Panc1 (cell line): ENCODE measurements around the gene CELF2. TPM values are rescaled to one million over a fixed set of nuclear protein-coding genes. Genes with fewer than 3 reads are reported as not detected.

Source experiments
- ATAC-seq: fragments of 200-7000 bp; cut with Tn5 transposase; 2 replicates; pipeline ENCODE4 v1.9.1; 2020; ENCODE audit warnings: mild to moderate bottlenecking, moderate library complexity
- BruUV-seq: library from RNA; stranded (reverse); fragments of 400-500 nt; replicated peaks from 2 replicates; lab custom pipeline; 2021; lab: Mats Ljungman, UMichigan
- CTCF ChIA-PET: fragments of 300-600 bp; sonication (Branson Sonifier 250); formaldehyde crosslinking; loops from one replicate; lab custom pipeline; 2022; ENCODE audit warnings: antibody characterized with exemption; lab: Charles Lee
- POLR2A ChIA-PET: fragments of 300-600 bp; sonication (Branson Sonifier 250); formaldehyde crosslinking; loops from one replicate; lab custom pipeline; 2022; ENCODE audit warnings: antibody characterized with exemption; lab: Charles Lee
- DNase-seq: peaks from one replicate; pipeline ENCODE4 v3.0.0-alpha.2; 2010; ENCODE audit warnings: low read depth, low spot score
- H3K27ac ChIP-seq: 2 replicates; pipeline ENCODE4 v1.5.1; 2011; ENCODE audit warnings: mild to moderate bottlenecking, low read length, inconsistent platforms
- H3K27me3 ChIP-seq: fragments of 200-500 bp; sonication (Bioruptor generic); 2 replicates; pipeline ENCODE4 v1.6.0; 2014; ENCODE audit warnings: low read length, inconsistent platforms; ENCODE audit not compliant: control insufficient read depth, insufficient read depth
- H3K36me3 ChIP-seq: fragments of 200-500 bp; sonication (Bioruptor generic); 2 replicates; pipeline ENCODE4 v1.5.1; 2014; ENCODE audit warnings: inconsistent platforms, mild to moderate bottlenecking, low read length, moderate library complexity; ENCODE audit not compliant: control insufficient read depth, insufficient read depth
- H3K4me1 ChIP-seq: 2 replicates; pipeline ENCODE4 v1.5.1; 2011; ENCODE audit warnings: inconsistent platforms, mild to moderate bottlenecking, low read length, moderate library complexity; ENCODE audit not compliant: control insufficient read depth, insufficient read depth
- H3K4me3 ChIP-seq, 2 experiments: 2 replicates each; pipeline ENCODE4 v1.5.1; 2011 to 2012; ENCODE audit warnings: low read depth in 2 of 2, low read length in 2 of 2, mild to moderate bottlenecking in 2 of 2, inconsistent platforms in 1 of 2, moderate library complexity in 1 of 2
- H3K9me3 ChIP-seq: fragments of 200-500 bp; sonication (Bioruptor generic); 2 replicates; pipeline ENCODE4 v1.5.1; 2014; ENCODE audit warnings: low read depth, mild to moderate bottlenecking, inconsistent platforms, low read length, moderate library complexity; ENCODE audit not compliant: control insufficient read depth, insufficient read depth
- POLR2AphosphoS5 ChIP-seq: IDR thresholded peaks from 2 replicates; pipeline ENCODE4 v1.6.1; 2012; ENCODE audit warnings: mild to moderate bottlenecking, low read depth, low read length, moderate library complexity
- SIN3A ChIP-seq: IDR thresholded peaks from 2 replicates; pipeline ENCODE4 v1.6.1; 2012; ENCODE audit warnings: low read depth, mild to moderate bottlenecking, low read length, moderate library complexity, borderline replicate concordance; ENCODE audit not compliant: insufficient read depth
- TCF7L2 ChIP-seq: IDR thresholded peaks from 2 replicates; pipeline ENCODE4 v1.6.1; 2011; ENCODE audit warnings: mild to moderate bottlenecking, low read depth, low read length, inconsistent platforms
- in situ Hi-C: cut with HindIII; loops from 2 replicates; pipeline ENCODE4 v1.10.0; 2016; ENCODE audit warnings: low sequenced_read_pairs, low pct_unique_long_range_greater_than_20kb
- intact Hi-C: fragments of 100-400 bp; cut with micrococcal nuclease; formaldehyde crosslinking; loops from one replicate; pipeline ENCODE4 v1.10.0; 2022; ENCODE audit not compliant: unreplicated experiment
- total RNA-seq: library from RNA; stranded (reverse); gene quantifications from one replicate; pipeline ENCODE4 v1.2.1, GENCODE V29; 2021; ENCODE audit not compliant: unreplicated experiment
- TF ChIP-seq, protein P1 (sequence below), 2 experiments: IDR thresholded peaks; 2 replicates each; pipeline ENCODE4 v1.6.1; 2011 to 2012; ENCODE audit warnings: low read depth in 2 of 2, control low read depth in 1 of 2, low read length in 1 of 2, mild to moderate bottlenecking in 1 of 2, moderate library complexity in 1 of 2; ENCODE audit not compliant: insufficient read depth in 1 of 2
- TF ChIP-seq, protein P2 (sequence below): fragments of 450-650 bp; IDR thresholded peaks from 2 replicates; pipeline ENCODE4 v1.5.1; 2017; ENCODE audit warnings: mild to moderate bottlenecking

The CELF2 gene
- total RNA-seq, 1 experiment from 2014 or later = 0.44 TPM

DNA sequence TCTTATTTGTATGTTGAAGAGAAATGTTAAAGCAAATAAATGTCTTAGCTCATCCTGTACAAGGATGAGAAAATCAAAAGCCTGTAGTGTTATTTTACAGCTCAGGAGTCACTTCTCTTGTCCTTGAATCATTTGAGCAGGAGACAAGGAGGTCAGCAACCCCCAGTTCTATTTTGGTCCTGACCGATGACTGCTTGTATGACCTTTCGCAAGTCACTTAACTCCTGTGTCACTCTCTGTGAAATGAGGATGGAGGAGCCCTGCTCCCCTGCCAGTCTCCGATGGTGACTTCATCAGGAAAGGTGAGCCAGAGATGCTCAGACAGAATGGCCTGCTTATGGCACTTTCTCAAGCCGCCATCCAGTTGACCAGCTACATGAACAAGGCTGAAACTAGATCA is 101.0 kb downstream of the CELF2 start:
- TF ChIP-seq SIN3A = no peak
- TF ChIP-seq POLR2AphosphoS5 = no peak
- TF ChIP-seq, protein P1, sequence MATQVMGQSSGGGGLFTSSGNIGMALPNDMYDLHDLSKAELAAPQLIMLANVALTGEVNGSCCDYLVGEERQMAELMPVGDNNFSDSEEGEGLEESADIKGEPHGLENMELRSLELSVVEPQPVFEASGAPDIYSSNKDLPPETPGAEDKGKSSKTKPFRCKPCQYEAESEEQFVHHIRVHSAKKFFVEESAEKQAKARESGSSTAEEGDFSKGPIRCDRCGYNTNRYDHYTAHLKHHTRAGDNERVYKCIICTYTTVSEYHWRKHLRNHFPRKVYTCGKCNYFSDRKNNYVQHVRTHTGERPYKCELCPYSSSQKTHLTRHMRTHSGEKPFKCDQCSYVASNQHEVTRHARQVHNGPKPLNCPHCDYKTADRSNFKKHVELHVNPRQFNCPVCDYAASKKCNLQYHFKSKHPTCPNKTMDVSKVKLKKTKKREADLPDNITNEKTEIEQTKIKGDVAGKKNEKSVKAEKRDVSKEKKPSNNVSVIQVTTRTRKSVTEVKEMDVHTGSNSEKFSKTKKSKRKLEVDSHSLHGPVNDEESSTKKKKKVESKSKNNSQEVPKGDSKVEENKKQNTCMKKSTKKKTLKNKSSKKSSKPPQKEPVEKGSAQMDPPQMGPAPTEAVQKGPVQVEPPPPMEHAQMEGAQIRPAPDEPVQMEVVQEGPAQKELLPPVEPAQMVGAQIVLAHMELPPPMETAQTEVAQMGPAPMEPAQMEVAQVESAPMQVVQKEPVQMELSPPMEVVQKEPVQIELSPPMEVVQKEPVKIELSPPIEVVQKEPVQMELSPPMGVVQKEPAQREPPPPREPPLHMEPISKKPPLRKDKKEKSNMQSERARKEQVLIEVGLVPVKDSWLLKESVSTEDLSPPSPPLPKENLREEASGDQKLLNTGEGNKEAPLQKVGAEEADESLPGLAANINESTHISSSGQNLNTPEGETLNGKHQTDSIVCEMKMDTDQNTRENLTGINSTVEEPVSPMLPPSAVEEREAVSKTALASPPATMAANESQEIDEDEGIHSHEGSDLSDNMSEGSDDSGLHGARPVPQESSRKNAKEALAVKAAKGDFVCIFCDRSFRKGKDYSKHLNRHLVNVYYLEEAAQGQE (IDR thresholded peaks at IDR 0.05; ENCODE audit: insufficient read depth in 1 of 2, low read depth in 2 of 2, low read length in 1 of 2) = no peak
- no peak for TF ChIP-seq TCF7L2
- TF ChIP-seq, protein P2, sequence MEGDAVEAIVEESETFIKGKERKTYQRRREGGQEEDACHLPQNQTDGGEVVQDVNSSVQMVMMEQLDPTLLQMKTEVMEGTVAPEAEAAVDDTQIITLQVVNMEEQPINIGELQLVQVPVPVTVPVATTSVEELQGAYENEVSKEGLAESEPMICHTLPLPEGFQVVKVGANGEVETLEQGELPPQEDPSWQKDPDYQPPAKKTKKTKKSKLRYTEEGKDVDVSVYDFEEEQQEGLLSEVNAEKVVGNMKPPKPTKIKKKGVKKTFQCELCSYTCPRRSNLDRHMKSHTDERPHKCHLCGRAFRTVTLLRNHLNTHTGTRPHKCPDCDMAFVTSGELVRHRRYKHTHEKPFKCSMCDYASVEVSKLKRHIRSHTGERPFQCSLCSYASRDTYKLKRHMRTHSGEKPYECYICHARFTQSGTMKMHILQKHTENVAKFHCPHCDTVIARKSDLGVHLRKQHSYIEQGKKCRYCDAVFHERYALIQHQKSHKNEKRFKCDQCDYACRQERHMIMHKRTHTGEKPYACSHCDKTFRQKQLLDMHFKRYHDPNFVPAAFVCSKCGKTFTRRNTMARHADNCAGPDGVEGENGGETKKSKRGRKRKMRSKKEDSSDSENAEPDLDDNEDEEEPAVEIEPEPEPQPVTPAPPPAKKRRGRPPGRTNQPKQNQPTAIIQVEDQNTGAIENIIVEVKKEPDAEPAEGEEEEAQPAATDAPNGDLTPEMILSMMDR = no peak
- DNase-seq = no peak
- Histone ChIP-seq H3K27ac (no peak overlapping the region), H3K4me1 (no peaks in the 10 kb centered on the region), H3K27me3 (no peaks in the 10 kb centered on the region), H3K9me3 (no peaks in the 10 kb centered on the region), H3K36me3 (no peaks in the 10 kb centered on the region), H3K4me3 (no peak overlapping the region)
- in situ Hi-C loops = no loop called here
- BruUV-seq = no TSS peak
- no peak for ATAC-seq
- CTCF ChIA-PET = no interaction called here
- POLR2A ChIA-PET = no interaction called here
- intact Hi-C loops = no loop called here

DNA sequence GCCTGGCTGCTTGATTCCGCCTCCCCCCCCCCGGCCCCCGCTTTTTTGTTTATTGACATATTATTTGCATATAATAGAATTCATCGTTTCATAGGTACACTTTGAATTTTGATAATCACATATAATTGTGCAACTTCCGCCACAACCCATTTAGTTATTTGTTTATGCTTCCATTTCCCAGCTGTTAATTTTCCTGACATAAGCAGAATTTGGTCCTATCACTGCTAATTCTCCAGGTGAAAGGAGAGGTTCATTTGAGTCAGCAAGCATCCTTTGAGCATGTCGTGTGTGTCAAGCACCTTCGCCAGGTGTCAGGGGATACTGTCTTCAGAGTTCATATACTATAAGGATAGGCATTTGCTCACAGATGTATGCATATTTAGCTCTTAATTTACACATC is 102.2 kb downstream of the CELF2 start:
- Histone ChIP-seq H3K4me3 (no peak overlapping the region), H3K27ac (no peak overlapping the region), H3K9me3 (no peaks in the 10 kb centered on the region), H3K36me3 (no peaks in the 10 kb centered on the region), H3K27me3 (no peaks in the 10 kb centered on the region), H3K4me1 (no peaks in the 10 kb centered on the region)
- DNase-seq = no peak
- TF ChIP-seq POLR2AphosphoS5 = no peak
- no peak for TF ChIP-seq TCF7L2
- TF ChIP-seq, protein P1 (IDR thresholded peaks at IDR 0.05; ENCODE audit: insufficient read depth in 1 of 2, low read depth in 2 of 2, low read length in 1 of 2) = no peak
- no peak for TF ChIP-seq SIN3A
- TF ChIP-seq, protein P2 = no peak
- in situ Hi-C loops = no loop called here
- no TSS peak for BruUV-seq
- POLR2A ChIA-PET = no interaction called here
- no peak for ATAC-seq
- intact Hi-C loops = no loop called here
- CTCF ChIA-PET = no interaction called here
